ENCODE results near the gene SRM. TPM values are rescaled to one million over a fixed set of nuclear protein-coding genes. Genes with fewer than 3 reads are reported as not detected.
"Not testable (repeated sequence)": the region's sequence is repeated elsewhere in the genome, so short reads cannot be mapped to it uniquely, and the experiment has no call there.

The SRM gene
- total and polyA plus RNA-seq, 2 of the 4 experiments (the other 2 are of a cell fraction), result 23.1 to 160 TPM

- H2BK20ac ChIP-seq (ENCODE audit: low read depth, low read length); BruUV-seq (replicated peaks); H3K14ac ChIP-seq (replicated peaks; ENCODE audit: low read depth, low read length); H3K4me1 ChIP-seq (ENCODE audit: control insufficient read depth, insufficient read depth, low read length); H3K27ac ChIP-seq (ENCODE audit: insufficient read depth, low read length); H4K5ac ChIP-seq (ENCODE audit: low read depth, low read length); H3K18ac ChIP-seq (ENCODE audit: low read depth, low read length); H4K91ac ChIP-seq (ENCODE audit: insufficient read depth, low read depth, low read length); H2AFZ ChIP-seq (replicated peaks; ENCODE audit: low read length, poor library complexity); H2AK5ac ChIP-seq (ENCODE audit: low read depth, low read length); intact Hi-C loops (cut with micrococcal nuclease); H3K23ac ChIP-seq (ENCODE audit: low read depth, low read length); H3K27me3 ChIP-seq (ENCODE audit: control insufficient read depth, insufficient read depth, low read length); H4K20me1 ChIP-seq (ENCODE audit: insufficient read depth, low read length); H2BK15ac ChIP-seq (ENCODE audit: low read depth, low read length); H2BK120ac ChIP-seq (ENCODE audit: low read depth, low read length); DNase-seq; H3K9me3 ChIP-seq (ENCODE audit: control insufficient read depth, insufficient read depth, low read length); ATAC-seq (ENCODE audit: low read depth); H3K4me2 ChIP-seq (ENCODE audit: low read depth, low read length); CTCF ChIA-PET; dilution Hi-C loops (cut with HindIII; ENCODE audit: low sequenced_read_pairs, unreplicated experiment); H2BK5ac ChIP-seq (ENCODE audit: low read depth, low read length, poor library complexity, severe bottlenecking); H3K4me3 ChIP-seq (ENCODE audit: insufficient read depth, low read depth, low read length); H2AK9ac ChIP-seq (replicated peaks; ENCODE audit: low read depth, low read length, poor library complexity); H4K8ac ChIP-seq (ENCODE audit: low read depth in 2 of 2, low read length in 2 of 2); H3K56ac ChIP-seq (ENCODE audit: extremely low read depth, insufficient read depth, low read length); POLR2A ChIA-PET (ENCODE audit: unreplicated experiment); H3K9me1 ChIP-seq (ENCODE audit: insufficient read depth, low read length); H3K4ac ChIP-seq (ENCODE audit: low read depth, low read length); in situ Hi-C loops (cut with MboI; ENCODE audit: low sequenced_read_pairs); H3K9ac ChIP-seq (ENCODE audit: low read depth, low read length); H3K79me1 ChIP-seq (ENCODE audit: low read depth in 1 of 2, low read length in 2 of 2): not testable (repeated sequence)
- WGBS, 2 experiments (ENCODE audit: extremely low coverage in 2 of 2, insufficient read length in 1 of 2), result no CpG with 5 or more reads among the region's 3 CpGs
- H3K36me3 ChIP-seq (ENCODE audit: control insufficient read depth, insufficient read depth, low read length), result peaks cover 40% of the 10 kb centered on the region
Measured at GRCh38 chr1:11083784-11084183, 24.0 kb upstream of the SRM start.

All from IMR-90 (cell line).